ACHN (cell line): ENCODE measurements around the gene KRTAP5-3.
"Not testable (repeated sequence)": the region's sequence is repeated elsewhere in the genome, so short reads cannot be mapped to it uniquely, and the experiment has no call there.

Experiments
- DNase-seq: peaks from one replicate; pipeline ENCODE4 v3.0.0-alpha.2; 2015
- in situ Hi-C: cut with HindIII; loops from 2 replicates; pipeline ENCODE4 v1.10.0; 2017; ENCODE audit warnings: low sequenced_read_pairs, low pct_ligation_motif_present, low pct_unique_long_range_greater_than_20kb

The KRTAP5-3 gene, protein sequence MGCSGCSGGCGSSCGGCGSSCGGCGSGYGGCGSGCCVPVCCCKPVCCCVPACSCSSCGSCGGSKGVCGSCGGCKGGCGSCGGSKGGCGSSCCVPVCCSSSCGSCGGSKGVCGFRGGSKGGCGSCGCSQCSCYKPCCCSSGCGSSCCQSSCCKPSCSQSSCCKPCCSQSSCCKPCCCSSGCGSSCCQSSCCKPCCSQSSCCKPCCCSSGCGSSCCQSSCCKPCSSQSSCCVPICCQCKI

DNA sequence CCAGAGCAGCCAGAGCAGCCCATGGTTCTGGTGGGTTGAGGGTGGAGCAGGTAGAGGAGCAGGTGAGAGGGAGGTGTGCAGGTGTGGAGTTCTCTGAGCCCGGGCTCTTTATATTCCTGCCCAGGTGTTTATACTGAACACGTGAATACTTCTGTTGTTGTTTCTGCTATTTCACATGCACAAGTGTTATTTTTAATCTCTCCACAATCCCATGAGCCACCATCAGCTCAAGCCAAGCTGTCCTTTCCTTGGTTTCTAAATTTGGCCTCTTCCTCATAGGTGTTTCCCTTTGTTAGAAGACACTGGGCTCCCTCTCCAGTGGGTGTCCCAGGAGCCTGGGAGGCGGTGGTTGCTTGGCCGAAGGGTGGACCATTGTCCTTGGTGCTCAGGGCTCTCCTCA lies at the start of gene KRTAP5-3:
Gene KRTAP5-3, minus strand, starts transcription at position 101 of the 400 bp plus-strand sequence. Its CDS starts 78 bp downstream, at position 23.
- in situ Hi-C loops: no loop called here
- DNase-seq: no peak

GRCh38 chr11:1656670-1657069 lies 48.4 kb upstream of the KRTAP5-3 start:
- no peak for DNase-seq

DNA sequence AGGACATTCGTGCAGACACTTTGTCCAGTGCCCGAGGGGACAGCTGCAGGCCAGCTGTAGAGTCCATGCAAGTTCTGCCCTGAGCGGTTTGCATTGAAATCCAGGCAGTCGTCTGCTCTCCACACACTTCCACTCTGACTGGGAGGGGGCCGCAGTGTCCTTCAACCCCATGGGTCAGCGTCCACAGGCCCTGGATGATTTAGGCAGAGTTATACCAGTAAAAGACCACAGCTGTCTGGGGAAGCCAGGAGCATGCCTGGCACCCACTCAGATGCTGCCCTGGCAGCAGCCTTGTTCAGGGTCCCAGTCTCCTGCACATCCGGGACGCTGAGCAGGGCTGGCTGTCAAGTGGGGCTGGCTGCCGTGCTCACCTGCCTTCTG lies 47.8 kb upstream of the KRTAP5-3 start:
- in situ Hi-C loops: no loop called here
- DNase-seq: no peak

More at GRCh38 chr11:1656670-1657069, 48.4 kb upstream of the KRTAP5-3 start:
- in situ Hi-C loops: no loop called here

DNA sequence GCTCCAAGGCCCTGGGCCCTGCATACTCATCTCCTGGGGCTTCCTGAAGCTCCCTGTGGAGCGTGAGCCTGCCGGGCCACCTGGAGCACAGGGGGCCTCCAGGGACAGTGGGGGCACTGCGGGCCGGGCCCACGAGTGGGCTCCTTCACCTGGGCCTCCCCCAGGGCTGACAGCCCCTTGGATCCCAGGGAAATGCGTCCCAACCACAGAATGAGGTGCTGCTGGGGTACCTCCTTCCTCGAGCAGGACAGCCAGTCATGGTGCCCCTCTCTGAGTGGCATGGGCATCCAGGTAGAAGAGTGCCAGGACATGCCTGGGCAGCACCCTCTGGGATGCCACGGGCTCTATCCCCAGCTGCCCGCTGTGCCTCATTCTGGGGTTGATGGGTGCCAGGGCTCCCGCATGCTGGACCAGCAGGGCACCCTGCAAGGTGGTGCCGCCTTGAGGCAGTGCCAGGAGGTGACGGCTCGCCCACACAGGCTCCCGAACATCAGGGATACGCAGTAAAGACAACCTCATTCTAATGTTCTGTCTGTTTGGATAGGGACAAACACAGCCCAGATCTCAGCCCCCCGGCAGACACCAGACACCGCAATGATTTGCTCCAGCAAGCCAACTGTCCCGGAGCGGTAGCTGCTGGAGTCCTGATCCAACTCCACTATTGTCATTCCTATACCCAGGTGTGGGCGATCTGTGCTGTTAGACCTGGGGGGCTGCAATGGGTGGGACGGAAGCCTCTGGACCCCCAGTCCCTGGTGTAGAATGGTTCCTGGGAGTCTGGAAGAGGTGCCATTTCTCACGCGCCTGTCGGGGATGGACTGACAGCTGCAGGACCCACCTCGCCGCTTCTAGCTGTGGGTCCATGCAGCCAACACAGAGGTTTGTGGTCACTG lies 47.2 kb upstream of the KRTAP5-3 start:
- in situ Hi-C loops: no loop called here

DNA sequence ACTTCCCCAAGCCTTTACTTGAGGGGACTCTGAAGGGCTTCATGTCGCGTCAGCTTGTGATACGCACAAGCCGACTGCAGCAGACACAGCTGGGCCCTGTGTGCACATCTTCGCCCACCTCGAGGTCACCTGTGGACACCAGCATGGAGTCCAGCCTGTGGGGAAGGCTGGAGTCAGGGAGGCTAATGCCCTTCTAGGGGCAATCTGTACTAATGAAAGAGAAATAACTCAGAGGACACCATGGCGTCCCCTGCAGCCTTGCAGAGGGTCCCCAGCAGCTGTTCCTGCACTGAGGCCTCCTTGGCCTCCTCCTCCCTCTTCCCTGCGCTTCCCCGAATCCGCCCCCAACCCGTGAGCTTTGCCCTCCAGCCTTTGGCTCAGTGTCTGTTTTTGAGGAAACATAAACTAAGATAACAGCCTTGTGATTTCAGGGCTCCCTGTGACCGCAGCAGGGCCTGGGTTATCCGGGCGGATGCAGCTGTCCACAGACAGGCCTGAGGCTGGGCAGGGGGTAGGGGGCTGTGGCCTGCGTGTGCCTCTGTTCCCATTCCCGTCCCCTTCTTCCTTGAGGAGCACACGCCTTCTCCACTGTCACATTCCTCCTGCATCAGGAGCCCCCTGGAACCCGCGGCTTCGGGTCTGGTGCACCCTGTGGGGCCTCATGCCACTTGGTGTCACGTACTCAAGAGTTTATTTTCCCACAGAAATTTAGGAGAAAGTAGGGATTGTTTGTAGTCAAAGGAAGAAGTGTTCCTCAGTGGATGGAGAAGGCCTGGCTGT lies 46.3 kb upstream of the KRTAP5-3 start:
- in situ Hi-C loops: no loop called here

More for the DNA sequence above, 47.2 kb upstream of the KRTAP5-3 start:
- no peak for DNase-seq

DNA sequence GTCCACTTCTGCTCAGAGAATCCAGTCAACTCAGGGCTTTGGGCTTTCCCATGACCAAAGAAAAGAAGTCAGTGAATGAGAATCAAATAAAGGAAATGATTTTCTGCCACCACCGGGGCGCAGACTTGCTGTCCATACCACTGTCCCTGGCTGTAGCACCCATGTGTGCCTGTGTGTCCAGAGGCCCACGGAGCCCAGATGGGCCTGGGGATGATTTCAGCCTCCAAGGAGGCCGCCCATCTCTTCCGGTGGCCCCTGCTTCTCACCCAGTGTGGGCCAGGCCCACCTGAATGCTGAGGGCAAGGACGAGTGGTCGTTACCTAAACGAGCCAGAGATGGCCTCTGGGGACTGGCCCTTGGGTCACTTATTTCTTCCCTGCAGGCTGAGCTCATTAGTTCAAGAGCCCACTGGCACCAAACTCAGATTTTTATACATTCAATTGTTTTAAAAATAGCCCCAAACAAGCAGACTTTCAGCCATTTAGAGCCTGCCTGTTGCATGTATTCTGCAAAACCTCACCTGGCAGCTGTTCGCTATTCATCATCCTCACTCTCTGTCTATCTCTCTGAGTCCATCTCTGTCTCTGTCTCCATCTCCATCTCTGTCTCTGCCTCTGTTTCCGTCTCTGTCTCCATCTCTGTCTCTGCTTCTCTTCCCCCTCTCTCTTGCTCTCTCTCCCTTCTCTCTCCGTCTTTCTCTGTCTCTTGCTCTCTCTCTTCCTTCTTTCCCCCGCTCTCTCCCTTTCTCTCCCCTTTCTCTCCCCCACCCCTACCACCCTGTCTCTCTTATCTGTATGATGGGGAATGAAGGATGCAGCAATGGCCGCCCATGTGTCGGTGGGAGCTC lies 45.5 kb upstream of the KRTAP5-3 start:
- in situ Hi-C loops: no loop called here
- DNase-seq: no peak

More for the DNA sequence above, 46.3 kb upstream of the KRTAP5-3 start:
- no peak for DNase-seq

- peak; percentile 49 for DNase-seq
- in situ Hi-C loops: no loop called here
Observed at GRCh38 chr11:1652771-1653540, 44.7 kb upstream of the KRTAP5-3 start.

- in situ Hi-C loops: no loop called here
Observed at GRCh38 chr11:1652442-1652770, 44.1 kb upstream of the KRTAP5-3 start.

DNA sequence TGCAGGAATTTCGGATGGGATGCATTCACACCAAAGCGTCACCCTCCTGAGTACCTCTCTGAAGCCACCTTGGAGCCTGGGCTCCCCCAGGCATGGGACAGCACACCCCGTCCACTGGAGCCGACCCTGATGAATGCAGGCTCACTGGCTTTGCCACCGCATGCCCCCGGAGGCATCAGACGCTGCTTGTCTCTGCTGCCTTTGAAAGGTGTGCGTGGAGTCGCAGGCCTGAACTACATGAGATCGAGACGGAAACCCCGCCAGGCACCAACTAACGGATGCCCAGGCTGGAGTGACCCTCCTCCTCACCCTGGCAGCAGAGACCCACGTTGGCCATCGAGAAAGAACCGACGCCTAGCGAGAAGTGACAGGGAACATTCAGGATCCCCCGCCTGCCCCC lies 43.8 kb upstream of the KRTAP5-3 start:
- in situ Hi-C loops: no loop called here

More at GRCh38 chr11:1652442-1652770, 44.1 kb upstream of the KRTAP5-3 start:
- no peak for DNase-seq

GRCh38 chr11:1651411-1651980 lies 43.2 kb upstream of the KRTAP5-3 start:
- in situ Hi-C loops: no loop called here
- DNase-seq: no peak

More for the DNA sequence above, 43.8 kb upstream of the KRTAP5-3 start:
- DNase-seq: no peak

DNA sequence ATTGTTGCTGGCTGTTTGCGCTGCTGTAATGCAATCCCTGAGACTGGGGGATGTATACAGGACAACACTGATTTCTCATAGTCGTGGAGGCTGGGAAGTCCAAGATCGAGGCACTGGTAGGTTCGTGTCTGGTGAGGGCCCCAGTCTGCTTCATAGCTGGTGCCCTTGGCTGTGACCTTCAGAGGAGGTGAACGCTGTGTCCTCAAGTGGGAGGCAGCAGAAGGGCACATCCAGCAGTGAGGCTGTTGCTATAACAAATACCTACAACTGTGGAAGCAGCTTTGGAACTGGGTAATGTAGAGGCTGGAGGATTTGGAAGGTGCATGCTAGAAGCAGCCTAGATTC lies 42.6 kb upstream of the KRTAP5-3 start:
- no peak for DNase-seq

DNA sequence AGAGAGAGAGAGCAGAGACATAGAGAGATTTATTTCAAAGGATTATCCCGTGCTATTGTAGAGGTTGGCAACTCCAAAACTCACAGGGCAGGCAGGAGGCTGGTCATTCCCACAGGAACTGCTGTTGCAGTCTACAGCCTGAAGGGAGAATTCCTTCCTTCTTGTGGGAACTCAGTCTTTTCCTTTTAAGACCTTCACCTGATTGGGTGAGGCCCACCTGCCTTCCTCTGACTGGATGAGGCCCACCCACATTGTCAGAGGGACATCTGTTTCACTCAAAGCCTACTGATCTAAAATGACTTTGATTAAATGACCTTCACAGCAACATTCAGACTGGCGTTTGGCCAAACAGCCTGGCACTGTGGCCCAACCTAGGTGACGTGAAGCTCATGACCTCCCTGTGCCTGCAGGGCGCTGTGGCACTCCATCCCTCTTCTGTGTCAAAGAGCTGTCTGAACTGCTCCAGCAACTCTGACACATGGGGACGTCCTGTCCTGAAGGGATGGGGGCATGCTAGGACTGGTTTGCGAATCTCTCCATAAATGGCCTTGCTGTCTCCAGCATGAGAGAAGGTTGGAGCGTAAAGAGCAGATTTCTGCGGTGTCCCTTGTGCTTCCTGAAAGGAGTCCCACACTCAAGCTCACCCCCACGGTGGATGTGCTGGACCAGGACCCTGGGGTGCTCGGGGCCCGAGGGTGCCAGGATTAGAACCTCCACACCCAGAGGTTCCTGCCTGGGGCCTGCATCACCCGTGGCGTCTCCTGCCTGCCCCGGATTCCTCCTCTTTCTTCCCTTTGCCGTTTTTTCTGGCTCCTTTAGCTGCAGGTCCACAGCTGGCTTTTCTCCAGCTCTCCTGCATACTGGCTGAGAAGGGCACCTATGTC lies 42.0 kb upstream of the KRTAP5-3 start:
- DNase-seq: no peak
- in situ Hi-C loops: no loop called here

More for the DNA sequence above, 42.6 kb upstream of the KRTAP5-3 start:
- in situ Hi-C loops: no loop called here

DNA sequence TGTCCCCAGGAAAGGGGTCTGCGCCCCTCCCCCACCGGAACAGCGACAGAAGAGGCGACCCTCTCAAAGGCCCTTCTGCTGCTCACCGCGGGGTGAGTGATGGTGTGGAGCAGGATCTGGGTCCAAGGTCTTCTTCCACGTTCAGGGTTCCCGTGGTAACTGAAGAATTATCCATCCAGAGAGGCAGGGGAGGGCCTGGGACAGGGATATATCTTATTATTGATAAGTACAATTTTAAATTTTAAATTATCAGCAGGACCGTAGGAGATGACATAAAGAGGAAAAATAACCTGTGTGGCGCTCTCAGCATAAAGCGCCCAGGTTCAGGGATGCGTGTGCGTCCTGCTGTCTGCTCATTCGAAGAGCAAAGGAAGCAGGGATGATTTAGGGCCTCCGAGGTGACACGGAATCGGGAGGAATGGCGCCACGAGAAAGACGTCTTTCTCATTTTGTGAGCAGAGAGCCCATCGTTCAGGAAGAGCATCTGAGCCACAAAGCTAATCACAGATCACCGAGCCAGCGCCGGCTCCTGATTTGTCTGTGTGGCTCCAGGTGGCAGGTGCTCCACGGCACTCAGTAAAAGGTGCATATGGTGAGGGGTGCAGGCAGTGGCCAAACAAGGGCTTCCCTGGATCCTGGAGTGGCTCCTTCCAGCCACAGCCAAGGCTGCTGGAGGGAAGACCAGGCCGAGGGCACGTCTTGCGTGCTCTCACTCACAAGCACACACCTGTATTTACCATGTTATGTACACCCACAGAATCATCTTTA lies 40.6 kb upstream of the KRTAP5-3 start:
- no peak for DNase-seq
- in situ Hi-C loops: no loop called here

DNA sequence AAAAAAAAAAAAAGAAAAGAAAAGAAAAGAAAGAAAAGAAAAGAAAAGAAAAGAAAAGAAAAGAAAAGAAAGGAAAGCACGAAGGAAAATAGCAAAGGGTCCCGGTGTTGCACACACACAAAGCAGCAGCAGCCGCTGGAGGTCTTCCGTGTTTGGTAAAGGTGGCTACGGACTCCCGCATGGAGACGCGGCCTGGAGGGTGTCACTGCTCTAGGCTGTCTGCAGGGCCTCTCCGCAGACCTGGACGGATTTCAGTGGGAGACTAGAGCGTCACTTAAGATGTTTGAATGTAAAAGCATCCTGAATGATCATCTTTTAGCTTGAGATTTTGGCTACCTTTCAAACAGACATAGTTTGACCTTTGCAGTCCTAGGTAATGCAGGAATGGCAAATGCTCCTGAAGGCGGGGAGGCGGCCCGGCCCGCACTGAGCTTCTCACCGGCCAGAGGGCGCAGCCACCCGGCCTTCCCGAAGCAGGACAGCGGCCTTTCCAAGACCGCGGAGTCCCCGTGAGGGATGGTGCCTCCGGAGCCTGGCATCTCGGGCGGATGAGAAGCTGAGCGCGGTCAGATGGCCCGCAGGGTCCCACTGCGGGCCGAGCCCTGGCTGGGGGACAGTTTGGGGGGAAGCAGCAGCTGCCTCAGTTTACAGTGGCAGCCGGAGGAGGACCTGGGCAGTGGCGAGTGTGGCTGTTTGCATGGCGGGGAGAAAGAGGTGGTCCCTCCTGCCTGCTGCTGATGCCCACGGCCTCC lies 39.8 kb upstream of the KRTAP5-3 start:
- in situ Hi-C loops: no loop called here
- no peak for DNase-seq

DNA sequence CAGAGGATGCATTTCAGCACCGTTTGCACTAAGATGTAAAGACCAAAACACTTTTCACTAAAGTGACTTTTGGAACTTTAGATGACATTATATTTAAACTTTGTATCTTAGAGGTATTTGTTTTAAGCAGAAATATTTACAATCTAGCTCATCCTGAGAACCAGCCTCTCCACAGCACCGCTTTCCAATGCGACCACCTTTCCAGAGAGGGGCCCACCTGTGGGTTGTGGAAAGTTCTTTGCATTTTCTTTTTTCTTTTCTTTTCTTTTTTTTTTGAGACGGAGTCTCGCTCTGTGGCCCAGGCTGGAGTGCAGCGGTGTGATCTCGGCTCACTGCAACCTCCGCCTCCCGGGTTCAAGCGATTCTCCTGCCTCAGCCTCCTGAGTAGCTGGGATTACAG lies 38.3 kb upstream of the KRTAP5-3 start:
- in situ Hi-C loops, DNase-seq: not testable (repeated sequence)
